GM19043 (cell line): ENCODE results near the gene NSG1.
"Not testable (repeated sequence)": the region's sequence is repeated elsewhere in the genome, so short reads cannot be mapped to it uniquely, and the experiment has no call there.

Experiments
- ATAC-seq: cut with Tn5 transposase; IDR thresholded peaks from one replicate; pipeline ENCODE4 v1.9.1; 2021; ENCODE audit warnings: low read depth; ENCODE audit not compliant: unreplicated experiment

The NSG1 gene, protein sequence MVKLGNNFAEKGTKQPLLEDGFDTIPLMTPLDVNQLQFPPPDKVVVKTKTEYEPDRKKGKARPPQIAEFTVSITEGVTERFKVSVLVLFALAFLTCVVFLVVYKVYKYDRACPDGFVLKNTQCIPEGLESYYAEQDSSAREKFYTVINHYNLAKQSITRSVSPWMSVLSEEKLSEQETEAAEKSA

DNA sequence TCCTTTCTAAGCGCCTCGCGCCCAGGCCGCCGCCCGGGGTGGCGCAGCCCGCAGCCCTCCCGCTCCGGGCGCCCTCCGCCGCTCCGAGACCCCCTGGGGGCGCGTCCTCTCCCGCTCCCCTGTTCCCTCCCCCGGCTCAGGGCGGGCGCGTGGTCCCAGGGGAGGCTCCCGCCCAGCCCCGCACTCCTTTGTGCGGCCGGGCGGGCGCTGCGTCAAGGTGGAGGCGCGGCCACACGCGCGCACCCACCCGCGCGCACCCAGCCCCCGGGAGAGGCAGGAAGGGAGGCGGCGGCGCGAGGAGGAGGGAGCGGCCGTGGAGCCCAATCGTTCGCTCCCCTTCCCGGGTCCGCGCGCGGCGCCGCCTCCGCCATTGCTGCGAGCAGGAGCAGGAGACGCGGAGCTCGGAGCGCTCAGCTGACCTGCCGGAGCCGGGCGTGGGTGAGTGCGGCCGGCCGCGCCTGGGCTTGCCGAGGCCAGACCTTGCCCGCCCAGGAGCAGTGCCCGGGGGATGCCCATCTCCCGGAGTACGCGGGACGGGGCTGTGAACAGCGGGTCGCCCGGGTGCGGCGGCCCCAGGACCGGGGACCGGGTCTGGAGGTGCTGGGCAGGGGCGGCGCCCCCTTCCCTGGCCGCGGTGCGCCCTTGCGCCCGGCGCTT, at the start of gene NSG1:
TSS of gene NSG1 (plus strand) at position 367 of the 657 bp plus-strand sequence. CDS start 528 bp downstream, outside the sequence.
- ATAC-seq: no peak

DNA sequence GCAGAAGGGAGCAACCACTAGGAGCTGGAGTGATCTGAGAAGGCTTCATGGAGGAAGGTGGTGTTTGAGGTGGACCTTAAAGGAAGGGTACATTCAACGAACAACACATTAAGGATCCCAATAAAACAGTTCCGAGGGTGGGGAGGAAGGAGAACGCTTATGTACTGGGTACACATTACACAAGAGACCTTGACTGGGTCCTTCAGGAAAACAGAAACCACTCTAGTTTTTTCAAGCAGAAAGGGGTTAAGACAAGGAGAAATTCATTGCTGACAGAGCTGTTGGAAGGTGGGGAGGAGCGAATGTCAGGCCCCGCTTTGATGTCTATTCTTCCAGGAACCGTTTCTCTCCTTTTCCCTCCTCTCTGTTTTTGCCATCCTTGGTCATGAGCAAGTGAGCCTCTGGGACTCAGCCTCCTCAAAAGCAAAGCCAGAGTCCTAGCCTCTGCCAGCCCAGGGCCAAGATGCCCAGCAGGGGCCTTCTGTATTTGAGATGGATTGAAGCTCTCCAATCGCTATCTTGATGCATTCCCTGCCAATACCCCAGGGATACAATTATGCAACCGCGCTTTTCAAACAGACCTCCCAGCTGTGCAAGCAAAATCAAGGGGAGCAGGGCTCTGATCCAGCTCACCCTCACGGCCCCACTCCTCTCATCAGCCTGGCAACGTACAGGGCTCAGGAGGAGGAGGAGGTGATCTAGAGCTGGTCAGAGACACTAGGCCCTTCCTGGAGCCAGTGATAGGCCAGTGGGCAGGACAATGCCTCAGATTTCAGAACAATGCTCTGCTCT, 48.5 kb upstream of the NSG1 start:
- ATAC-seq: no peak

DNA sequence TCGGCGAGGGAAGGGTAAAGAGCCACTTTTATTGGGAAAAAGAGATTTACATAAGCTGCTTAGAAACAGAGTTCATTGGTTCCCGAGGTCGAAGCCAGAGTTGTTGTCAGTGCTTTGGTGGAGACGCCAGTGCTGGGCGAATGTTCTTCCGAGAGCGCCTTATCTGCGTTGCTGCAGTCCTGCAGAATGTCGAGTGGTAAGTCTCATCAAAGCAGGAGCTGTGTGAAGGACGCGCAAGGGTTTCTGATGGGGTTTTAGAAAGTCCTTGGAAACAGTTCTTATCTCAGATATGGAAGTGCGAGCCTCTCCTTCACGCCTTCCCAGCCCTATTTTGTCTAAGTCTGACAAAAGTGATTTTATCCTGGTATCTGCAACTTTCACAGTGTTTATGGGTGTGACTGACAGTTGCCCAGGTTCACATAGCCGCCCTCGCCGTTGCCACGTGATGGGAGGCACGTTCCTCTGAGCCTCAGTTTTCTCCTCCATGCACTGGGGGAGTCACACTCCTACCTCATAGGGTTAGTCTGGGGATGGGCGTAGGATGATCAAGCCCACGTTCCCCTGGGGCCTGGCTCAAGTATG, 47.3 kb upstream of the NSG1 start:
- no peak for ATAC-seq

DNA sequence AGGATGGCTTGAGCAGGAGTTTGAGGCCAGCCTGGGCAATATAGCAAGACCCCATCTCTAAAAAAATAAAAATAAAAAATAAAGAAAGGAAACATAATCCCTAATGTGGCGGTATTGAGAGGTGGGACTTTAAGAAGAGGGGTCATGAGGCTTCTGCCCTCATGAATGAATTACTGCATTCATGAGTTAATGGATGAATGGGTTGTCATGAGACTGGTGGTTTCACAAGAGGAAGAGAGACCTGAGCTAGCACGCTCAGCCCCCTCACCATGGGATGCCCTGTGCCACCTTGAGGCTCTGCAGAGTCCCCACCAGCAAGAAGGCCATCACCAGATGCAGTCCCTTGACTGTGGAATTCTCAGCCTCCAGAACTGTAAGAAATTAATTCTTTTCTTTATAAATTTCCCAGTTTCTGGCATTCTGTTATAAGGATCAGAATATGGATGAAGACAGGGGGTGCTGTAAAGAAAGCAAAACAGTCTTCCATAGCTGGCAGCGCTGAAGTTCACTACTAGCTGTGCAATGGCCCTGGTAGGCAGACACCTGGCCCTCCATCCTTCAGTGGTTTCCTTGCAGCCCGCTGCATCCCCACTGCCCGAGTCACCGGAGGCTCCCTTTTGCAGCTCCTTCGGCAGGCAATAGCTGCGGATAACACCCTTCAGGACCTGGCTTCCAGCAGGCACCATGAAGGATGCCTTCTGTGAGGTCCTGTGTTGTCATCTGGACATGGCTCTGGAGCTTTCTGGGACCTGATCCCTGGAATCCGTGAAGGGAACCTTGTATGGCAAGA, 44.8 kb upstream of the NSG1 start:
- ATAC-seq: no peak

DNA sequence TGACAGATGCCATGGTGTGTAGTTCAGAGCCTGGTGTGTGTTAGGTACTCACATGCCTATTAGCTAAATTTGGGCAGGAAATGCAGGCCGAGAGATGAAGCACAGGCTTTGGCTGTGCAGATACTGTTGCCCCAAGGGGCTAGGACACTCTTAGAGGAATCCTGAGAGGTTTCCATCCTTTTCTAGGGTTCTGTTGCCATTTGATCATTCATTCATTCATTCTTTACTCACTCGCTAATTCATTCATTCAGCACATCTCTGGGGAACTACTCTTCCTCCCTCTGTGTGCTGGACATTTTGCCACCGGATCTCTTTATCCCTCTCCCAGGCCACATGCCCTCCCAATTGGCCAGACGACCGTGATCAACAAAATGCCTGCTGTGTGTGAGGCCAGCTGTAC, 43.9 kb upstream of the NSG1 start:
- ATAC-seq: no peak

DNA sequence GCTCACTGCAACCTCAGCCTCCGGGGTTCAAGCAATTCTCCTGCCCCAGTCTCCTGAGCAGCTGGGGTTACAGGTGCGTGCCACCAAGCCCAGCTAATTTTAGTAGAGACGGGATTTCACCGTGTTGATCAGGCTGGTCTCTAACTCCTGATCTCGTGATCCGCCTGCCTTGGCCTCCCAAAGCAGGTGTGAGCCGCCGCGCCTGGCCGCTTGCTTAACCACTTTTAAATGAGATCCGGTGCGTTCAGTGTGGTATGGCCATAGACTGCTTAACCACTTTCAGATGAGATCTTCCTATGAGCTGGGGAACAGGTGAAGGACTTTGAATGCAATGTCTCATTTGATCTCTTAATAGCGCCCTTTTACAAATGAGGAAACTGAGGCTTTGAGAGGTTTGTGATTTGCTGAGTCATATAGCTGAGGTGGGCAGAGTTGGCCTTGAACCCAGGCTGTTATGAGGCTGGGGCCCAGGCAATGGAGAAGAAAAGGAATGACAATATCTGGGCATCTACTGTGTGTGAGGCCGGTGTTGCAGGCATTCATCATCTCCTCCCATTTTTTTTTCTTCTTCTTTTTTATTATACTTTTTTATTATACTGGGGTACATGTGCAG, 41.9 kb upstream of the NSG1 start:
- ATAC-seq: peak; percentile 85

DNA sequence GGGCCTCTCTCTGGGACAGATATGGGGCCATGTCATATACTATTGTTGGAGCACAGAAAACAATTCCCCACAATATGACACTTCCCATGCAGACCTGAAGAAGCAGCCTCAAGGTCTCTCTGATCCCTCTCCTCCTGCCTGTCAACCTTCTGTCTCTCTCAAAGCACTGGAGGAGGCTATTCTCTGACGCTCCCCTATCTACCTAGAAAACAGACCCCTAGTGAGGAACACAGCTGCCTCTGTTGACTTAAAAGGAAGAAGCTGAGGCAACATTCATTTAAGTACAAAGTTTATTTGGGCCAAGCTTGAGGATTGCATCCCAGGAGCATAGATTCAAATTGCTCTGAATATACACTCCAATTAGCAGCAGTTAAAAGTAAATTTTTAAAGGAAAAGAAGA, 39.3 kb upstream of the NSG1 start:
- no peak for ATAC-seq

DNA sequence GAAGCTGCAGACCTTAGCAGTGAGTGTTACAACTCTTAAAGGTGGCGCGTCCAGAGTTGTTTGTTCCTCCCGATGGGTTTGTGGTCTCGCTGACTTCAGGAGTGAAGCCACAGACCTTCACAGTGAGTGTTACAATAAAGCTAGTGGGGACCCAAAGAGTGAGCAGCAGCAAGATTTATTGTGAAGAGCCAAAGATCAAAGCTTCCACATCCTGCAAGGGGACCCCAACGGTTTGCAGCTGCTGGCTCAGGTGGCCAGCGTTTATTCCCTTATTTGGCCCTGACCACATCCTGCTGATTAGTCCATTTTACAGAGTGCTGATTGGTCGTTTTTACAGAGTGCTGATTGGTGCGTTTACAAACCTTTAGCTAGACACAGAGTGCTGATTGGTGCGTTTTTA, 38.3 kb upstream of the NSG1 start:
- ATAC-seq: not testable (repeated sequence)

DNA sequence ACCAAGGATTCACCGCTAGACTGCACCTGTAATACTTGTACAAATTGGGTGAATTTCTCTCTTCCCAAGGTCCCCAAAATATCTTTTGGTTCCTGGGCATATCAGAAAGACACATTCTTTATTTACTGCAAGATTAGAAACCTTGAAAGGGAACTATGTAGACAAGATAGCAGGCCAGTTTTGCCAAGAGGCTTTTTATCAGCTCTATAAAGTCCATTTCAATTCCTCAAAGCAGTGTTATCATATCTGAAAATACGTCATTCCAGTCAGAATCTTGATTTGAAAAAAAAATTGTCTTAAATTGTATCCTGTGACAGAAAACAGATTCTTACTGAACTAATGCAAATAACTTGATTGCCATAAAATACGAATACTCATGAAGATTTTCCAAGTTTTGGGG, 37.0 kb upstream of the NSG1 start:
- no peak for ATAC-seq

DNA sequence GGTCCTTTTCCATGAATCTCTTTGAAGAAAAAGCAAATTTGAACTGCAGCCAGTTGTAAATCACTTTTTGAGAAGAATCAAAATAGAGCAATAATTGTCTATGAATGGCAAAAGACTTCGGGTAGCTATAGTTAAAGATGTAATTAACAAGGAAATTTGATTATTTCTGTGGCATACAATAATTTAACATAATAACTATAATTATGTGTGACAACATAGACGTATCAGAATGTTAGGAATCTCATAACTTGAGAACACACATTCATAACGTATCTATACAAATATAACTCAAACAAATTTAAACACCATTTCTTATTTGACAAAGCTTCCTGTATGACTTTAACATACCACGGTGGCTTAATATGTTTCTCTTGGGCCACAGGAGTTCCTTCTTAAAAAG, 36.0 kb upstream of the NSG1 start:
- ATAC-seq: no peak

DNA sequence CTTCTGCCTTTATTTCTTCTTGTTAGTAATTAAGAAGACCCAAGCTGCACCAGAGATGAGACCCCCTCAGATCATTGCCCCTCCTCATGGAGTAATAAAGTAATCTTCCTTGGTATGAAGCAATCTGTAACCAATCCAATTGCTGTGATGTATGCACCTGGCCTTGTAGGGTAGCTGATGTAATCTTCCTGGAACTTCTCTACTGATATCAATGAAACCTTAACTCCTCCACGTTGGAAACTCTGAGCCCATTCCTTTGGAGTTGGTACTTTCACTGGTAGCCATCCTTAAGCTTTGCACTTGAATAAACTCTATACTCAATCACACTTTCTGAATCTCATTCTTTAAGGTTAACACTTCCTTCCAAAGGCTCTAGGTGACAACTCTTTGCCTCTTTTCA, 31.6 kb upstream of the NSG1 start:
- no peak for ATAC-seq

DNA sequence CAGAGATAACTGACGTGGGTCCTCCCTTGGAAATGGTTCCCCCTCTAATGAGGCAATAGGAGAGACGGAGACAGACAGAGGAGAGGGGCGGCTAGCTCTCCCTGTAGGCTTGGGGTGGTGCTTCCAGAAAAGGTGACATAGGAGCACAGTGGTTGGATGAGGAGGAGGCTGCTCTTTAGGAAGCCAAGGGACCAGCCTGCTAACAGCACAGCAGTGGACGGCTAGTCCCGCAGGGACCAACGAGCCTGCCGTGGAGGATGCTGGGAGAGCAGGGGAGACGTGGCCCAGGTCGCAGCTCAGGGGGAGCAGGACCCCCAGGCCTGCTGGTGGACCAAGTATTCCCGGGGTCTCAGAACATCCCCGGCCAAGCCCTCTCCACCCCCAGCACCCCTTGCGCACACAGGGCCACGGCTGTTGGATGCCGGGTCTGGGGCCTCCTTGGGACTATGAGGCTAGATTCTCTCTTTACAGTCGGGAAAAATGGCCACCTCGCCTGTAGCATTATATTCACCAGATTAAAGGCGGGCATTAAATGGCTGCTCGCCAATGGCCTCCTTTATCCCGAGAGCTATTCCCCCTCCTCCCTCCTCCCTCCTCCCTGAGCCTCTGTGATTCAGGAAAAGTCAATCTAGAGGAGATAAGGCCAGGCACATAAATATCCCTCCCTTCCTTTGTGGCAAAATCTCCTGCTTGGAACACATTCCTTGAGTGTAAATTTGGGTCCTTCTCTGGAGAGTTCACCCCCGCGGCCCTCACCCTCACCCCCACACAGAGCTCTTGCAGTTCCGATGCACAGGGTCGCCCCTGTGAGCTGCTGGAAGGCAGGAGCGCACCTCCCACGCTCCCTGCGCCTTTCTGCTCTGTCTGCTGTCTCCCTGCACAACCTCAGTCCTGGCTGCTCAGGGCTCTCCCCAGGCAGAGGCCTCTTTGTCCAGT, 30.5 kb upstream of the NSG1 start:
- ATAC-seq: no peak

DNA sequence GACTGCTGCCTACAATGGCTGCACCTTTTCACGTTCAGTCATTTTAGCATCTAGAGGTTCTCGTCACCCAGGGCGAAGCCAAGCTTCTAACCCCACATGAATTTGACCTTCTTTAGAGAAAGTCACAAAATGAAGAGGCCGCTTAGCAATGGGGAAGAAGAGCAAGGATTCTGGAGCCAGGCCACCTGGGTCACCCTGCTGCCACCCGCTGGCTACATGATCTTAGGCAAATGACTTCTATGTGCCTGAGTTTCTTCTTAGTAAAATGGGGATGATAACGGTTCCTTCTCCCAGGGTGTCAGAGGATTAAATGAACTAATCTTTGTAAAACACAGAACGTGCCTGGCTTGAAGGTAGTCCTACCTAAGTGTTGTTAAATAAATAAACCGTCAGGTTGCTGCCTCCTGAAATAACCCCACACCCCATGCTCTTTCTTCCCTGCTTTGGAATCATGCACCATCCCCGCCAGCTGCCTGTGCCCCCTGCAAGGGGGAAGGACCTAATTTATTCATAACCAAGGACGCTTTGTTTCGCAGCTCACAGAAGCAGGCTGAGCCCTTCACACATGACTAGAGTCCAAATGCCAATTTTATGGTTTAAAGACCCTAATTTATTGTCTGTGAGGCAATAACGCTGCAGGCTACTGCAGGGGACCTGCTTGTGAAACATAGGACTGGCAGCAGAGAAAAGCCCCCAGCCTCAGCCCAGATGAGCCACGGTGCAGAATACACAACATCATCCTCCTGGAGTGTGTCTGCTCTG, 28.6 kb upstream of the NSG1 start:
- no peak for ATAC-seq

DNA sequence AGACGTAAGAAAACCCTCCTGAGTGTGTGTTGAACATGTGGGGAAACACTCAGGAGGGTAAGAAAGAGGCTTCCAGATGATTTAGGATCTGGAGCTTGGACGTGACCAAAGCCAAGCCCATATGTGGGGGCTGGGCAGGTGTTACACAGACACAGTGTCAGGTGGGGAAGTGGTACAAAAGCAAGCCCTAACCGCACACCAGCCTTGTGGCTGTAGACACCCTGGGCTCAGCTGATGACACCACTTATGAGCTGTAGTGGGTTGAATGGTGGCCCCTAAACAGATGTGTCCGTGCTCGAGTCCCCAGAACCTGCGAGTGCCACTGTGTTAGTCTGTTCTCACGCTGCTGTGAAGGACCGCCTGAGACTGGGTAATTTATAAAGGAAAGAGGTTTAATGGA, 25.0 kb upstream of the NSG1 start:
- ATAC-seq: no peak

DNA sequence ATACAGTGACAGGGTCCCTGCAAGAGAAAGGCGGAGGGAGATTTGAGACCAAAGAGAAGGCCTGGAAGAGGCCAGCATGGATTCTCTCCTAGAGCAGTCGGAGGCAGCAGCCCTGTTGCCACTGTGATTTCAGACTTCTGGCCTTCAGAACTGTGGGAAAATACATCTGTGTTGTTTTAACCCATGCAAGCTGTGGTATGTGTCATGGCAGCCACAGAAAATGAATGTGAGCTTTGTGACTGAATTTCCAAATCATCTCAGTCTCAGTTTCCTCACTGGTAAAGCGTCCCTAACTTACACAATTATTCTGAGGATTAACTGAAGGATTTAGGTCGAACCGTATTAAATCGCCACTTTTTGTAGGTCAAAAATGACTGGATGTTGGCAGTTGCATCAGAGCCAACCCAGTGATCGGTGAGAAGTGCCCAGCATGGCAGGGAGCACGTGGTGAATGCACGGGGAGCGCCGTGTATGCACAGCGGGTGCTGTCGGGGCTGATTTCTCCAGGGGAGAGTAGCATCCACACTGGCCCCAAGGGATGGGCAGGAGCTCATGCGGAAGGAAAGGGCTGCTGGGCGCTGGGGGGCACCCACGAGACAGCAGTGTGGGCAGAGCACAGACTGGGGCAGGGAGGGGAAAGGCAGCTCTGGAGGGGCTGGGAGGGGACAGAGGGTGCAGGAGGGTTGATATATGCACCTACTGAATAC, 23.8 kb upstream of the NSG1 start:
- no peak for ATAC-seq

DNA sequence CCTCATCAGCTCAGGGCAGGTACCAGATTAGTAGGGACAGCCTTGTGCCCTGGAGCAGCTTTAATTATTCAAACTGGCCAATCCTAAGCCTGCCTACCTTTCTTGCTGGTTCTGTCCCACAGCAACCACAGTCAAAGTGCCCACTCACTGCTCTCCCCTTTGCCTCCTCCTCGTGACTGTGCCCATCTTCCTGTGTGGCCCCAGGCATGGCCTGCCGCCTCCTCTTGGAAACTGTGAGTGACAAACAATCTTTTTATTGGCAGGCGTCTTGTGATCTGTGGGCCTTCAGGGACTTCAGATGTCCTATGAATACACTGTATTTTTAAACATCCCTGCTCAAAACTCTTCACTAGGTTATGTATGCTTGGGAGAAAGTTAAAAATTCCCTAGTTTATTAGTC, 22.8 kb upstream of the NSG1 start:
- no peak for ATAC-seq

DNA sequence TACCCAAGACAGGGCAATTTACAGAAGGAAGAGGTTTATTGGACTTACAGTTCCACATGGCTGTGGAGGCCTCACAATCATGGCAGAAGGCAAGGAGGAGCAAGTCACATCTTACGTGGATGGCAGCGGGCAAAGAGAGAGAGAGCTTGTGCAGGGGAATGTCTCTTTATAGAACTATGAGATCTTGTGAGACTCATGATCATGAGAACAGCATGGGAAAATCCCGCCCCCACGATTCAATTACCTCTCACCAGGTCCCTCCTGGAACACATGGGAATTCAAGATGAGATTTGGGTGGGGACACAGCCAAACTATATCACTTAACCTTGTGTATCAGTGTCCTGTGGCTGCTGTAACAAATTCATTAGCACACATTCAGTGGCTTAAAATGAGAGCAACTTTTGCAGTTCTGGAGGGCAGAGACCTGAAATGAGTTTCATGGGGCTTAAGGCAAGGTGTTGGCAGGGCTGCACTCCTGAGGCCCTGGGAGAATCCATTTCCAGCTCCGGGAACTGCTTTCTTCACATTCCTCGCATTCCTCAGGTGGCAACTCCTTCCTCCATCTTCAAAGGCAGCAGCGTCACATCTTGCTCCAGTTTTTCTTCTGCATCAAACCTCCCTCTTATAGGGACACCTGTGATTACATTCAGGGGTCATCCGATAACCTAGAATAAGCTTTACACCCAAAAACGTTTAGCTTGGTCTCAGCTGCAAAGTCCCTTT, 22.3 kb upstream of the NSG1 start:
- ATAC-seq: no peak
